GM19099 (cell line): Measurements from ENCODE around the gene VTI1A.

Experiments used
- POLR2A ChIP-seq: IDR thresholded peaks from 3 replicates; pipeline ENCODE4 v1.6.1; 2011; ENCODE audit warnings: low read depth; ENCODE audit not compliant: insufficient read length; ENCODE audit errors: extremely low read depth

VTI1A gene

GRCh38 chr10:112487964-112488363 lies 40.9 kb downstream of the VTI1A start:
- TF ChIP-seq POLR2A = no peak

- TF ChIP-seq POLR2A = no peak
Measured at GRCh38 chr10:112490545-112490944, 43.5 kb downstream of the VTI1A start.

- TF ChIP-seq POLR2A = no peak
Measured at GRCh38 chr10:112491144-112491543, 44.1 kb downstream of the VTI1A start.

GRCh38 chr10:112492736-112493135 lies 45.7 kb downstream of the VTI1A start:
- no peak for TF ChIP-seq POLR2A

GRCh38 chr10:112497347-112497950 lies 50.4 kb downstream of the VTI1A start:
- no peak for TF ChIP-seq POLR2A

- TF ChIP-seq POLR2A = no peak
Measured at GRCh38 chr10:112498806-112499205, 51.8 kb downstream of the VTI1A start.

- TF ChIP-seq POLR2A = no peak
Measured at GRCh38 chr10:112502536-112502935, 55.5 kb downstream of the VTI1A start.

- TF ChIP-seq POLR2A = no peak
Measured at GRCh38 chr10:112503643-112504042, 56.6 kb downstream of the VTI1A start.

GRCh38 chr10:112507046-112507445 lies 60.0 kb downstream of the VTI1A start:
- no peak for TF ChIP-seq POLR2A

- TF ChIP-seq POLR2A = no peak
Measured at GRCh38 chr10:112507988-112508387, 61.0 kb downstream of the VTI1A start.

- no peak for TF ChIP-seq POLR2A
Measured at GRCh38 chr10:112509558-112510291, 62.7 kb downstream of the VTI1A start.

GRCh38 chr10:112510384-112510783 lies 63.4 kb downstream of the VTI1A start:
- no peak for TF ChIP-seq POLR2A

- no peak for TF ChIP-seq POLR2A
Measured at GRCh38 chr10:112512294-112512693, 65.3 kb downstream of the VTI1A start.

- no peak for TF ChIP-seq POLR2A
Measured at GRCh38 chr10:112515126-112515525, 68.1 kb downstream of the VTI1A start.

GRCh38 chr10:112515852-112516251 lies 68.8 kb downstream of the VTI1A start:
- no peak for TF ChIP-seq POLR2A

GRCh38 chr10:112517451-112517862 lies 70.4 kb downstream of the VTI1A start:
- no peak for TF ChIP-seq POLR2A
